IMR-90 (cell line): Measurements from ENCODE around the gene FAM118A.

Source experiments
- BHLHE40 ChIP-seq: fragments of 150-350 bp; IDR thresholded peaks from 2 replicates; pipeline ENCODE4 v1.6.1; 2016; ENCODE audit warnings: mild to moderate bottlenecking, low read depth, low read length
- CEBPB ChIP-seq: IDR thresholded peaks from 2 replicates; pipeline ENCODE4 v1.6.1; 2012; ENCODE audit warnings: low read depth, low read length, improper control_type of control experiment
- CTCF ChIP-seq: conservative IDR thresholded peaks from 2 replicates; pipeline ENCODE4 v1.5.1; 2012; ENCODE audit warnings: mild to moderate bottlenecking, low read depth, low read length, improper control_type of control experiment
- ELK1 ChIP-seq: fragments of 150-350 bp; IDR thresholded peaks from 2 replicates; pipeline ENCODE4 v1.6.1; 2016; ENCODE audit warnings: low read depth, mild to moderate bottlenecking, low read length, moderate library complexity, borderline replicate concordance
- FOS ChIP-seq: fragments of 150-350 bp; IDR thresholded peaks from 2 replicates; pipeline ENCODE4 v1.6.1; 2016; ENCODE audit warnings: low read depth, low read length
- NFE2L2 ChIP-seq: fragments of 150-350 bp; IDR thresholded peaks from 2 replicates; pipeline ENCODE4 v1.6.1; 2016; ENCODE audit warnings: low read depth, mild to moderate bottlenecking, low read length
- POLR2A ChIP-seq: IDR thresholded peaks from 2 replicates; pipeline ENCODE4 v1.6.1; 2012; ENCODE audit warnings: mild to moderate bottlenecking, low read depth, low read length
- RAD21 ChIP-seq: IDR thresholded peaks from 2 replicates; pipeline ENCODE4 v1.6.1; 2012; ENCODE audit warnings: low read length, improper control_type of control experiment
- SMC3 ChIP-seq: fragments of 150-350 bp; IDR thresholded peaks from 2 replicates; pipeline ENCODE4 v1.6.1; 2016; ENCODE audit warnings: low read depth, mild to moderate bottlenecking, antibody characterized with exemption, low read length, moderate library complexity
- USF2 ChIP-seq: fragments of 150-350 bp; IDR thresholded peaks from 2 replicates; pipeline ENCODE4 v1.6.1; 2017; ENCODE audit warnings: mild to moderate bottlenecking, antibody characterized with exemption, low read length, low read depth

- TF ChIP-seq POLR2A: no peak
- no peak for TF ChIP-seq ELK1
- TF ChIP-seq NFE2L2: no peak
- no peak for TF ChIP-seq CTCF
- TF ChIP-seq FOS: no peak
- TF ChIP-seq USF2: no peak; the same call in 1 of the 2 replicates
- TF ChIP-seq BHLHE40: no peak
- no peak for TF ChIP-seq SMC3
- no peak for TF ChIP-seq CEBPB
- TF ChIP-seq RAD21: no peak
These were observed 67.0 kb downstream of the FAM118A start for GRCh38 chr22:45376703-45377102.
